ENCODE measurements around the gene OXGR1.

Gene OXGR1

GRCh38 chr13:96958286-96958891 is 35.9 kb downstream of the OXGR1 start:
- DNase-seq: no peak

DNA sequence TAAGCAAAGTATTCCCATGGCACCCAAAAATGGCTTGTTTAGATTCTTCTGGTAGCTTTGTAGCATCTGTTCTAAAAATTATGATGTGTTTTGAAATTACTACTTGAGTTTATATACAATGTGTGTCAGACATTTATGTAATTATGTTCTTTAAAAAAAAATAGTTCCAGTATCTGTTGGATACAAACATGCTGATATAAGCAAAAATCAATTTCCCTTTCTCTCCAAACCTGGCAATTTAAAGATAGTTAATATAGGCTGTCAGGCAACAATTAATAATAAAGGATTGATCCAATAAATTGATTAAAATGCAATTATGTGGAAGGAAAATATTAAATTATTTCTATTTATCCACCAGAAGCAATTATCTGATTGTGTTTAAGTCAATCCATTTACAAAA is 41.7 kb downstream of the OXGR1 start:
- DNase-seq: no peak

GRCh38 chr13:96948127-96948526 is 46.1 kb downstream of the OXGR1 start:
- no peak for DNase-seq

- DNase-seq: no peak
Measured at GRCh38 chr13:96947343-96947910, 46.8 kb downstream of the OXGR1 start.

DNA sequence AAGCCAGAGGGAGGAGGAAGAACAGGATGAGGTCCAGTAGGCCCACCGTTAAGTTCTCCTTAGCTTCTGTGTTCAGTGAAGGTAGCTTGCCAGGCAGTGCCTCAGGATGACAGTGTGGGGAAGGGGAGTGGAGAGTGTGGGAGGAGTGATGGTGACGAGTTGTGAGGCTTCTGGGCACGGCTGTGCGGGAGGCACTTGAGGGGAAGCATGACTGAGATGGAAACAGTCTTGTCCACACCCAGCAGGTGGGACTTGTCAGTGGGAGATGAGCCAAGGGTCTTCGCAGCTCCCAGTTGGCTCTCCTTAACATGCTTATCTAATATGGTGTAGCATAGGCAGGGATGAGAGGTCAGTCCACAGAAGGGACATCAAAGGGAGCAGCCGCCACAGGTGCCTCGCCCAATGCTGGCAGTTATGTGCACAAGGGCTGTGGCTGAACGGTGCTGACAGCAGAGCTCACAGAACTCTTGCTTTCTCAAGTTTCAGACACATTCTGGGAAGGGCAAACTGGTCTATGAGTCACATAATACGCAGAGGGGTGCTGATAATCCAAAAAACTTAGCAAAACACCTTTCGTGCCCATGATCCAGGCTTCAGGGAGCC is 47.5 kb downstream of the OXGR1 start:
- no peak for DNase-seq

DNA sequence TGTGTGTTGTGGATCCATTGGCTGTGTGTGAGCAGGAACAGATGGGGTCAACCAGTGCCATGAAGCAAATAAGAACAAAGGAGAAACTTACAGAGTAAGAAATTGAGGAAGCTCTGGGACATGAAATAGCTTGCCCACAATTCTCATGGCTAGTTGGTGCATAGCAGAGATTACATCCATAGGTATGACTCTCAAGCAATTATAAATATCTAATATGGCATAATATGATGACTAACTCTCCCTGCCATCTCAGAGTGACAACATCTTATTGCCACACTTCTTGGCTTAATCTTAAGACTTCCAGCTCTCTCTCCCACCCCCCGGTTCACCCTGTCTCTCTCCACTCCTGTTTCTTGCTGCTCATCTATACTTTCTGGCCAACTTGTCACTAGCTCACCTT is 53.3 kb downstream of the OXGR1 start:
- DNase-seq: no peak

GRCh38 chr13:96935901-96936300 is 58.4 kb downstream of the OXGR1 start:
- no peak for DNase-seq
